Measurements from ENCODE around the gene SCAMP4.

Gene SCAMP4

GRCh38 chr19:1961000-1961883 lies 56.0 kb downstream of the SCAMP4 start:
- DNase-seq: no peak

GRCh38 chr19:1962674-1963073 lies 57.5 kb downstream of the SCAMP4 start:
- DNase-seq: no peak

GRCh38 chr19:1967087-1967608 lies 61.9 kb downstream of the SCAMP4 start:
- DNase-seq: no peak

GRCh38 chr19:1968279-1969175 lies 63.3 kb downstream of the SCAMP4 start:
- DNase-seq: no peak

GRCh38 chr19:1969176-1970002 lies 64.2 kb downstream of the SCAMP4 start:
- no peak for DNase-seq

- DNase-seq: no peak
Measured at GRCh38 chr19:1970003-1970805, 65.0 kb downstream of the SCAMP4 start.

- DNase-seq: no peak
Measured at GRCh38 chr19:1970806-1971502, 65.8 kb downstream of the SCAMP4 start.

- DNase-seq: no peak
Measured at GRCh38 chr19:1974381-1975161, 69.4 kb downstream of the SCAMP4 start.

GRCh38 chr19:1975162-1975480 lies 69.9 kb downstream of the SCAMP4 start:
- DNase-seq: no peak

All from NCI-H510A (cell line).